Transverse colon (tissue), 3 donors: Measurements from ENCODE around the gene ZBTB16.

Source experiments
- CTCF ChIP-seq, 5 experiments: fragments of 200-600 bp in 3 of 5; fragments of 450-650 bp in 2 of 5; sonication (generic) in 3 of 5; IDR thresholded peaks; 1 replicate in 2 of 5; 2 replicates in 3 of 5; pipeline ENCODE4 v1.5.1; 2016 to 2017; ENCODE audit warnings: antibody characterized with exemption in 5 of 5, inconsistent platforms in 3 of 5, mild to moderate bottlenecking in 2 of 5, moderate library complexity in 1 of 5
- POLR2A ChIP-seq: fragments of 450-650 bp; IDR thresholded peaks from one replicate; pipeline ENCODE4 v1.6.1; 2016; ENCODE audit warnings: antibody characterized with exemption, mild to moderate bottlenecking, moderate library complexity

GRCh38 chr11:114109206-114110090 lies 49.9 kb downstream of the ZBTB16 start:
- TF ChIP-seq CTCF (IDR thresholded peaks at IDR 0.05) = no peak
- TF ChIP-seq POLR2A = no peak
